Measurements from ENCODE around the gene RPL12.

RPL12 gene

DNA sequence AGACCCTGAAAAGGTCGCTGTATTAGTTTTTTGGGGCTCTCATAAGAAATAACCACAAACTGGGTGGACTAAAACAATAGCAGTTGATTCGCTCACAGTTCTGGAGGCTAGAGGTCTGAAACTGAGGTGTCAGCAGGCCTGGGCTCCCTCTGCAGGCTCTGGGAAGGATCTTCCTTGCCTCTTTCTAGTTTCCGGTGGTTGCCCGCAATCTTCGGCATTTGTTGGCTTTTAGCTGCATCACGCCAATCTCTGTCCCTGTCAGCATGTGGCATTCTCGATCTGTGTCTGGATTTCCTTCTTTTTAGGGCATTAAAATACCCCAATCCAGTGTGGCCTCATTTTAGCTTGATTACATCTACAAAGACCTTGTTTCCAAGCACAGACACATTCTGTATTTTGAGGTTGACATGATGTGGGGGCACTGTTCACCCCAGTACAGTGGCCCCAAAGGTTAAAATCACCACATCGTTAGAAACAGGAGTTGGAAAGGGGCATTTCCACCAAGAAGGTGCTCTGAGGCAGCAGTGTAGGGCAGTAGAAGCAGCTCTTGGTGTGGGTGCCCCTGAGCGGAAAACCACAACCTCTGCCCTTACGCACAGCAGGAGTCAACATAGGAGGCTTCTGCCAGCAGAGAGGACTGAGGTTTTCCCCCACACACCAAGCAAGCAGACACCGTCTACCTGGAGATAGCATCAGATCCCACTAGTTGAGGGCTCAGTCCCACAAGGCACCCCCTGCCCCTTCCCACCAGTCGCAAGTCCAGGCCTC, 13.5 kb downstream of the RPL12 start:
- DNase-seq: no peak

DNA sequence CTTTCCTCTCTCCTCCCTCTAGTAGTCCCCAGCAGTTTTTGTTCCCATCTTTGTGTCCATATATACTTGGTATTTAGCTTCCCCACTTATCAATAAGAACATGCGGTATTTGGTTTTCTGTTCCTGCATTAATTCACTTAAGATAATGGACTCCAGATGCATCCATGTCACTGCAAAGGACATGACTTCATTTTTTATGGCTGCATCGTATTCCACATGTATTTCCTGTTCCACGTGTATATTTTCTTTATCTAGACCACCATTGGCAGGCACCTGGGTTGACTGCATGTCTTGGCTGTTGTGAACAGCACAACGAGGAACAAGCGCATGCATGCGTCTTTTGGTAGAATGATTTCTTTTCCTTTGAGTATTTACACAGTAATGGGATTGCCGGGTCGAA, 20.8 kb downstream of the RPL12 start:
- DNase-seq: no peak

DNA sequence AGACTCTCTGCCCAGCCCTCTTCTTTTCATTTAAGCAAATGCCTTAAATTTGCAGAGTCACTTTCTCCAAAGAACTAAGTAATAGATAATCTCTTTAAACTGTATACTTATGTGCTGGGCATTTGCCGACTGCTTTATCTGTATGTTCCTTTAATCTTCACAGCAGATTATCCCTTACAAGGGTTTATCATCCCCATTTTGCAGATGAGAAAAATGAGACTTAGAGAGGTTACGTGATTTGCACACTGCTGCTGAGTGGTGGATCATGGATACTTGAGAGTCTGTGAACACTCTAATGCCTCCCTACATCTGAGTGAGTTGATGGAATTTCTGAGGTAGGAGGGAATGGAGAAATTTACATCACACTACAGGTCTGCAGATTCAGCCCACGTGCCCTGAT, 22.9 kb downstream of the RPL12 start:
- no peak for DNase-seq

DNA sequence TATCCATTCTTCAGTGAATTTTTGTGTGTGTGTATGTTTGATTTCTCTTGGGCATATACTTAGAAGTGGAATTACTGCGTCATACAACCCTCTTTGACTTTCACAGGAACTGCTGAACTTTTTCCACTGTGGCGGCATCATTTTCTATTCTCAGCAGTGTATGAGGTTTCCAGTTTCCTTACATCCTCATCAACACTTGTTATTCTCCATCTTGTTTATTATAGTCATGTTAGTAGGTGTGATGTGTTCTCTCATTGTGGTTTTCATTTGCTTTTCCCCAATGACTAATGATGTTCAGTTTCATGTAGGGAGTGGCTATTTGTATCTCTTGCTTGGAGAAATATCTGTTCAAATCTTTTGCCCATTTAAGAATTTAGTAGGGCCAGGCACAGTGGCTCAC, 24.4 kb downstream of the RPL12 start:
- DNase-seq: no peak

DNA sequence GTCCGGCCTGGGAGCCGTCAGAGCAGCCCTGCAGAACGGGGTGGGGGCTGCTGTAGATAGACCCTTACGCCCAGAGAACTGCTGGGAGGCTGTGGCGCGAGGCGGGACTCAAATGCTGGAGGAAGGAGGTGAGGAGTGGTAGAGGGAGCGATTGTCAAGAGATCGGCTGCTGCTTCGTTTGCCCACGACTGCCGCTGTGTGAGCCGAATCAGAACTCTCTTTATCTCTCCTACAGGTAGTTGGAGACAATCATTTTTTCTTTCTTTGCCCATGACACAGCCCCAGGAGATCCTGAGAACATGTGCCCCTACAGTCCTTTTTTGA, 26.6 kb downstream of the RPL12 start:
- no peak for DNase-seq

DNA sequence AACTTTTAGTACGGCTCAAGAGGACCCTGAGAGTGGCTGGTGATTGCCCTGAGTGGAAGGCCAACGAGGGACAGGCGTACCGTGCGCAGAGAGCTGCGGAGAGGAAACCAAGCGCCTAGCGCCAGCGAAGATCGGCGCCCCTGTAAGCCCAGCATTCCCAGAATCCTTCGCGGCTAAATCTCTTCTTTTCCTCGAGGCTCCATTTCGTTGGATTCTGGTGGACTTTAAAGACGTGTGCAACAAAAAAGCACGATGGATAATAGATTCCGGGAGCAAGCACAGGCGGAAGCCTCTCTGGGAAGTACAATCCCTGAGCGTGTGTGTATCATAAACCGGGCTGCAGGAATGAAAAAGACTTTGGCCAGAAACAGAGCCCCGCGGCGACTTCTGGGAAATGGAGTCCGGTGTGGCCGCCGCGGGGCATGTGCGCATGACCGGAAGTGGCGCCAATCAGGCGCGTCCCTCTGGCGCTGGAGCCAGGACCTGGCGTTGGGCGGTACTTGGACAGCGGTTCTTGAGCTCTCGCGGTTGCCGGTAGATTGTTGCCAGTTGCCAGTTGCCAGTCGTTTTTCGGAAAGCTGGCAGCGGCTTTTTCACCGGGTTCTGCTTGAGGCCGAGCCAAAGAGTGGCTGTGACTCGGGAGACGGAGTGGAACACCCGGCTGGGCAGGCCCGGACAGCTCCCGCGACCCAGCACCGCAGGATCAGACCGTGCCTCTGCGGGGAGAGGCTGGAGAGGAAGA, 27.1 kb downstream of the RPL12 start, which contains the start of gene ZNF79:
ZNF79 (plus strand) TSS at position 449 of the 742 bp plus-strand sequence. CDS start 406 bp downstream, outside the sequence.
- DNase-seq: peak; percentile 92

DNA sequence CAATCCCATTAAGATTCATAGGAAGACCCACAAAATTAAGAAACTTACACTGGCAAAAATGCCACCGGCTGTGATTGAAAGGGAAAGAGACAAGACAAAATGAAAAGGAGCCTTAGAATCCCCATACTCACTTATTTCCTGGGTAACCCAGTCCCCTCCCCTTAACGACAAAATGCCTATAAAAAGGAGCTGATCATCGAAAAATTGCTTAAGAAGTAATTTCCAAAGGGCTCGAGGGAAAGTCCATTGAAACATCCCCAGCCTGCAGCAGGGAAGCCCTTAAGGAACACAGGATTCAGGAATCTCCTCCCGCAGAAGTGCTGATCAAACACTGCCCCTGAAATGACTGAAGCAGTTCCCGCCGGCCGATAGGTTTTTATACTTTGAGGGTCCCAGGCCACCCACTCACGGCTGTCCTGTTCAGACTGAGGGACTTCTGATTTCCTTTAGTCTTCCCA, 27.7 kb downstream of the RPL12 start:
- no peak for DNase-seq

DNA sequence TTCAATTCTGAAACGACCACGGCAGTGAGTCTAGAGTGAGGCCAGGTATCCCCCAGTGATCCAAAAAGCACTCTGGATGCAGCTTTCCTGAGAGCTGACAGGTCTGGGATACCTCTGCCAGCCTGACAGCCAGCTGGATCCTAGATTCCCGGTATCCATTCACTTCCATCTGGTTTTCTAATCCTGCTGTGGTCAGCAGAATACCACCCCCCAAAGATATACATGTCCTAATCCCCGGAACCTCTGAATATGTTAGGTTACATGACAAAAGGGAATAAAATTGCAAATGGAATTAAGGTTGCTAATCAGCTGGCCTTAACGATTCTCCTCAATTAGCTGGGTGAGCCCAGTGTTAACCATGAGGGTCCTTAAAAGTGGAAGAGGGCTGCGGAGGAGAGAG, 28.4 kb downstream of the RPL12 start:
- no peak for DNase-seq

DNA sequence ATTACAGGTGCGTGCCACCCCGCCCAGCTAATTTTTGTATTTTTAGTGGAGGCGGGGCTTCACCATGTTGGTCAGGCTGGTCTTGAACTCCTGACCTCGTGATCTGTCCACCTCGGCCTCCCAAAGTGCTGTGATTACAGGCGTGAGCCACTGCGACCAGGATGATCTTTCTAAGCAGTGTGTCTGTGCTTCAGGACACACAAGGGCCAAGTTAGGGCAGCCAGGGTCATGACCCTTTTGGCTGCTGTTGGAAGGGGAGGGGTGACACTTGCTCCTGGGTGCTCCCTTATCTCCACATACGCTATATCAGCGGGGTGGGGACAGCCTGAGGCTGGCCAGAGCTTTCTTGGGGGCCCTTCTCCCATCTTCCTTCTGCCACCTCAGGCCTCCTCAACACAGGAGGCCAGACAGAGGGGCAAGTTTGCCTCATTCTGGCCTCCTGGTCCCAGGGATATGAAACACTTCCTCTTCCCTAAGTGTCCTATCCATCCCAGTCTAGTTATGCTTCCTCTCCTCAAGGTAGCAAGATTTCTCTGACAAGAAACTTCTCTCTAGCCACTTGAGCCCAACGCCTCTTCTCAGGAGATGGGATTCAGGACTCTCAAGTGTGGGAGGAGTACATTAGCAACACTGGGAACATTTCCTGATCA, 28.9 kb downstream of the RPL12 start:
- no peak for DNase-seq

DNA sequence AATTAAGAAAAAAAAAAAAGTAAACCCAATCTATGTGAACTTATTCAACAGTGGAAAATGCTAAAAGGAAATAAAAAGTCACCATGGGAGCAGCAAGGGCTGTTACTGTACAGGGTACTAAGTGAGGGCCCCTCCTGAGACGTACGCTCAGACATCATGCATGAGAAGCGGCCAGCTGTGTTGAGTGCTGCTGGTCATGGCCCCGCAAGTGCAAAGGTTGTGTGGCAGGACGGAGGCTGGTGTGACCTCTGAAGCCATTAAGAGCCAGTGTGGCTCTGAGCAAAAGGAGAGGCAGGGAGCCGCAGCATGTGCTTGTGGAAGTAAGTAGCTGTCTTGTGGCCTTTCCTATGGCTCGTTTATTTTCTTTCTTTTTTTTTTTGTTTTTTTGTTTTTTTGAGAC, 30.1 kb downstream of the RPL12 start:
- no peak for DNase-seq

DNA sequence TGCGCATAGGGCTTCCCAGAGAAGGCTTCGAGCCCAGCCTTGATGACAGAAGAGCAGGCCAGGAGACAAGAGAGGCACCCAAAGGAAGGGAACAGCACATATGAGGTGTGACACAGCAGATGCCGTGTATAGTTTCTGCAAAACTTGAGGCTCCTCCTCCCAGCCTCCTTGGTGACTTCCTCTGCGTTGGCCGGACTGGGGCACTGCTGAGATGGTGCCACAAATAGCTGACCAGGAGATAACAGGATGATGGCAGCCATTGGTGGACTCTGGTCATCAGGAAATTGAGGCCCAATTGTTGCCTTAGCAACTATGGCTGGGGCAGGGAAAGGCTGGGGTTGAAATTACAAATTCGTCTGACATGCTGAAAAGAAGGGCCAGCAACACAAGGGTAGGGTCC, 31.9 kb downstream of the RPL12 start:
- DNase-seq: no peak

DNA sequence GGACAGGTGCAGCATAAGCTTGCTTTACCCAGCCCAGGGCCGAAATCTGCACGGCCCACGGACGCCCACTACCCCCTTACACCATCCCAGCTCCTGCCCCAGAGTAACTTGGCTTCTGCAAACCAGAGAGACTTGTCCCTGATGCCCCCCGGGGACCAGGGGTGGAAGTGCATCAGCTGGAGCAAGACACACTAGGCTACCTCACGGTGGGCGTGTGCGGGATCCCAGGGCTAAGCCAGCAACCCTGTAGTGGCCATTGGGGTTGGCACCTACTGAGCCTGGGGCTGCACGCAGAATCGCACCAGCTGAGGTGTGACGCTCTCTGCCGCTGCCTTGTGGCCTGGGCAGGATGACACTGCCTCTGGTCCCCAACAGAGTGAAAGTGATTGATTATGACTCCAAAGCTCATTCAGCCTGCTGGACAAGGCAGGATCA, 33.2 kb downstream of the RPL12 start:
- DNase-seq: no peak

DNA sequence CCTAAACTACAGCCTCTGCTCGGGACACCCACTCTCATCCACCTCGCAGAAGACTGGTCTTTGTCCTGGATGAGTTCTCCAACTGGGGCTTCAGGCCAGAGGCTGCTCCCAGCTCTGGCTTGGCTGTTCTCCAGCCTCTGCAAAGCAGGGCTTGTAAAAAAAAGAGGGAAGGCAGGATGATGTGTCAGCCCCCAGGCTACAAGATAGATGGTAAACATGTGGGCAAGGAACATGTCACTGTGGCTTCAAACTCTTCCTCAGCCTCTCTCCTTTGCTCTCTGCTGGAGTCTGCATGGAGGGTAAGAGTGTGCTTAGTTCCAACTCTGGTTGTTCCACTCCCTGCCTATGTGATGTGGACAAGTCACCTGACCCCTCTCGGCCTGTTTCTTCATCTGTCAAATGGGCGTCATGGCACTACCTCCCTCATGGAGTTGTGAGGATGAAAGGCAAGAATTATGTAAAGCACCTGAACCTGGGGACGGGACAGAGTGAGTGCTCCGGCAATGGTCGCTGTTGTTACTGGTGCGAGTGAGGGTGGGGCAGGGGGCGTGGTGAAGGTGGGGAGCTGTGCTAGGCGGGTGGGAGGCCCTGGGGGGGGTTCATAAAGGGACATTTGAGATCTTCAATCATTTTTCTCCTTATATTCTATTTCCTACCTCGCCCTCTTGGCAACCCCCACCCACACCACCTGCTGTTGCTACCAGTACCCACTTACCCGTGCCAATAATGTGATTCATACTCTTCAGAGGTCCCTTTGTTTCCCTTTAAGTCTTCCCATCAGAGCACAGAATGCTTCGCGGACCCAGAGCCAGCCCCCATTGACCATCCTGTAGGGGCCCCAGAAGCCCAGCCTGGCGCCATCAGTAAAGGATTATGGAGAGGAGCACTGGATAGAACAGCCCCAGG, 33.8 kb downstream of the RPL12 start:
- peak; percentile 14 for DNase-seq

DNA sequence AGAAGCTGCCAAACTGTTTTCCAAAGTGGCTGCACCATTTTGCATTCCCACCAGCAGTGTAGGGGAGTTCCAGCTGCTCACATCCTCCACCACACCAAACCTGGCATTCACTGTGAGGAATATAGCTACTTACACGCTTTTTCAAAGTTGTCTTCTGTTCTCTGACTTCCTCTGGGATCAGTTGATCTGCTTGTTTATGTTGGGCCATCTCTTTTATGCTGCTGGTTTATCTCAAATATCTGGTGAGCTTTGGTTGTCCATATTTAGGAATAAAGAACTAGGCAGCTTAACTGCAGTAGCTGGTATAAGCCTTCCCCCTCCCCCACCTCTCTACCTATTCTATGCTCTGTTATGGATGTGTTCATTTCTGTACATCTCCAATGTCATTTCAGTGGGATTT, 35.5 kb downstream of the RPL12 start:
- no peak for DNase-seq

DNA sequence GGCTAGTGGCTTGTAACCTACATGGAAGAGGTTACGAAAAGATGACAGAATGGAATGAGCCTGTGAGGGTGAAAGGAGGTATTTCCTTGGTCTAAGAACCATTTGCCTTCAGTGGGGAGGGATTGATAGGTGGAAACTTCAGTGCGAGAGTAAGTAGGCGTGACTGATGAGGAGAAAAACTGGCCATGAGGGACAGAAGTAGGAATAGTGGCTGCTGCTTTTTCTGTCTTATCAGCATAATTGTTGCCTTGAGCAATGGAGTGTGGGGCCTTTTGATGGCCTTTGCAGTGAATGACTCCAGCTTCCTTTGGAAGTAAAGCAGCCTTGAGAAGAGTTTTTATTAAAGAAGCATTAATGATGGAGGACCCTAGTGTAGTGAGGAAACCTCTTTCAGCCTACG, 36.1 kb downstream of the RPL12 start:
- no peak for DNase-seq

DNA sequence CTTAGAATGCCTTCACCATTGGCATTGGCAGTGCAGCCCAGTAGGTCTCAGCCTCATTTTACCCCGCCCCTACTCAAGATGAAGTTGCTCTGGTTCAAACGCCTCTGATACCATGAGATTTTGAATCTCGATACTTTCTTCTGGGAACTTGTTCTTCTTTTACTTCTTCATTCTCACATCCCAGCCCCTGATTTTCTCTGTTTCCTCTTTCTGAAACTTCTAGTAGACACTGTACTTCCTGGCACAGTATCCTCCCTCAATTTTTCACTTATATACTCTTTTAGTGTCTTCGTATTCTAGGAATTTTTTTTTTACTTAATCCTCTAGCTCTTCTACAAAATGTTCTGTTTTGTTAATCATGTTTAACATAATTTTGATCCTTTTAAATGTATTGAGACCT, 40.1 kb downstream of the RPL12 start:
- no peak for DNase-seq

DNA sequence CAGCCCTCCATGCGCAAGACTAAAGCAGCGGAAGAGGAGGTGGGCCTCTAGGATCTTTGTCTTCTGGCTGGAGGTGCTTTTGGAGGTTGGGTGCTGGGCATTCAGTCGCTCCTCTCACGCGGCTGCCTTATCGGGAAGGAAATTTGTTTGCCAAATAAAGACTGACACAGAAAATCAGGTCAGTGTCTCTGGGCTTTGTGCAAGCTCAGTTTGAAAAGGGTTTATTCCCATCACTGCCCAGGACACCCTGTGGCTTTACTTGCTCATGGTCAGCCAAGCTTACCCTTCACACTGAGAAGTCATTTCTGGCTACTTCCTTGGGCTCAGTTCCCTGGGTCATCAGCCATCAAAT, 43.7 kb downstream of the RPL12 start:
- DNase-seq: no peak

DNA sequence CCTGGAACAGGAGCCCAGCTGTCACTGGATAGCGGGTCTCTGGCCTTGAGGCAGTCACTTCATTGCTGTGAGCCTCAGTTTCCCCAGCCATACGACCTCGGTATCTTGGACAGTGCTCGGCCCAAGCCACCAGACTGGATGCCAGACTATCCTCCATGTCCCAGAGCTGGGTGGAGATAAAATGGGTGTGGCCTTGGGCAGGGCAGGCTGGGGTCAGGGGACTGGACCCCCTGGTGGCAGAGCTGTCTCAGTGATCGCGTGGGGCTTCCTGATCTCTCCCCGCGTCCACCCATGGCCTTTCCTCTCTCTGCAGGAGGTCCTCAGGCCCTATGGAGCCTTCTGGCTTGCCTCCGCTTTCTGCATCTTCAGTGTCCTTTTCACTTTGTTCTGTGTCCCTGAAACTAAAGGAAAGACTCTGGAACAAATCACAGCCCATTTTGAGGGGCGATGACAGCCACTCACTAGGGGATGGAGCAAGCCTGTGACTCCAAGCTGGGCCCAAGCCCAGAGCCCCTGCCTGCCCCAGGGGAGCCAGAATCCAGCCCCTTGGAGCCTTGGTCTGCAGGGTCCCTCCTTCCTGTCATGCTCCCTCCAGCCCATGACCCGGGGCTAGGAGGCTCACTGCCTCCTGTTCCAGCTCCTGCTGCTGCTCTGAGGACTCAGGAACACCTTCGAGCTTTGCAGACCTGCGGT, 44.3 kb downstream of the RPL12 start:
- DNase-seq: no peak

DNA sequence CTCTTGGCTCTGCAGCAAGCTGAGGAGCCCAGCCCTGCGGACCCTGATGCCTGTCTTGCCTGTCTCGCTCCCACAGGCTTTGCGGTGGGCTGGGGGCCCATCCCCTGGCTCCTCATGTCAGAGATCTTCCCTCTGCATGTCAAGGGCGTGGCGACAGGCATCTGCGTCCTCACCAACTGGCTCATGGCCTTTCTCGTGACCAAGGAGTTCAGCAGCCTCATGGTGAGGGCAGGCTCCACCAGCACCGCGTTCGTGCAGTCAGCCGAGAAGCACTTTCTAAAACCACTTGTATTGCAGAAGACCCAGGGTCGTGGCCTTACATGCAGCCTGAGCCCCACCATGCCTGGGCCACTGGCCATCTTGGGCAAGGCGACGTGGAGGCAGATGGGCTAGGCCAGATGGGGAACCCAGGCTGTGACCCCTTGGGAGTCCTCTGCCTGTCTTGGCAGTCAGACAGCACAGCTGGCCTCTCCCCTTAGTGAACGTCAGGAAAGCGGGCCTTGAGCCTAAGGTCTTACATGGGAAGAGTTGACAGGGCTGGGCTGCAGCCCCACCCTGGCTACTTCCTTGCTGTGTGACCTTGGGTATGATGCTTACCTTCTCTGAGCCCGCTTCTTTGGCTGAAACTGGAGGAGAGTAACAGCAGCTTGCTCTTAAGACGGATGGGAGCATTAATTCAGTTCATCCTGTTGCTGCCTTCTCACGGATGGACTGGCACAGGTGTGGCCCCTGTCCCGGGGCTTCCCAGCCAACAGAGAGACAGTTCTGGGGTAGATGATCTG, 45.7 kb downstream of the RPL12 start:
- no peak for DNase-seq

DNA sequence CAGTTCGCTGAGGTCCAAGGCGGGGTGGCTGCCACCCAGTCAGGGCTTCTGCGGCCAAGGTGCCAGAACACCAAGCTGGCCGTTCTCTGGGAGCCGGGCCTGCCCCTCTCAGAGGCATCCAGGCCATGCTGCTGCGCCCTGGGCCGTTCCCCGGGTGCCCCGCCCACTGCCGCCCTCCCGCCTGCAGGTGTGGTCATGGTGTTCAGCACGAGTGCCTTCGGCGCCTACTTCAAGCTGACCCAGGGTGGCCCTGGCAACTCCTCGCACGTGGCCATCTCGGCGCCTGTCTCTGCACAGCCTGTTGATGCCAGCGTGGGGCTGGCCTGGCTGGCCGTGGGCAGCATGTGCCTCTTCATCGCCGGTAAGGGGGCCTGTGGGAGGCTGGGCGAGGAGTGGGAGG, 46.6 kb downstream of the RPL12 start:
- DNase-seq: no peak

DNA sequence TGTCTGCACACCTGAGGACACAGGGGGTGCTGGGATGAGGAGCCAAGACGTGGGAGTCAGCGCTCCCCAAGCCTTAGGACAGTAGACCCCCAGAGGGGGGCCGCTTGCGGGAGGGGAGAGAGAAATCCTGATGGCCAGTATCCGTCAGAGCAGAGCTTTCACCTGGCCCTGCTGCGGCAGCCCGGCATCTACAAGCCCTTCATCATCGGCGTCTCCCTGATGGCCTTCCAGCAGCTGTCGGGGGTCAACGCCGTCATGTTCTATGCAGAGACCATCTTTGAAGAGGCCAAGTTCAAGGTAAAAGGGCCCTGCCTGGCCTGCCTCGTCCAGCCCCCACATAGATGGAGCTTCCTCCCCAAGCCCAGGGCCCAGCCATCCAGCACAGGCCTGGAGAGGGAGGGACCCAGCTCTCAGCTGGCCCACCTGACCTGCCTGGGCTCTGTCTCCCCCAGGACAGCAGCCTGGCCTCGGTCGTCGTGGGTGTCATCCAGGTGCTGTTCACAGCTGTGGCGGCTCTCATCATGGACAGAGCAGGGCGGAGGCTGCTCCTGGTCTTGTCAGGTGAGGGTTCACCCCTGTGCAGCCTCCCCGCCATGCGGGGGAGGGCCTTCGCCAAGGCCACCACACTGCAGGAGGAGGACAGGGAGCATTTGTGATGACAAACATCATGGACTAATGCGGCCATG, 47.6 kb downstream of the RPL12 start:
- no peak for DNase-seq
